Natural killer cell treated with Interleukin-12 subunit alpha and Interleukin-12 subunit beta and Interleukin-15 and Interleukin-18, amount 100 ng/mL, for 72 hours (primary cell): ENCODE results near the gene PRKCI. TPM values are rescaled to one million over a fixed set of nuclear protein-coding genes. Genes with fewer than 3 reads are reported as not detected.
A peak's percentile ranks its signal among the peaks of the same experiment; 100 is the strongest.
"Not testable (repeated sequence)": the region's sequence is repeated elsewhere in the genome, so short reads cannot be mapped to it uniquely, and the experiment has no call there.

ENCODE experiments used
- ATAC-seq, 2 donors: fragments of 150-1000 bp; cut with Tn5 transposase in 1 of 2; sonication (Bioruptor Pico), chemical (Tn5 transposase) in 1 of 2; 2 replicates each; pipeline ENCODE4 v1.10.0; 2021
- DNase-seq: peaks from one replicate; pipeline ENCODE4 v3.0.0; 2022; ENCODE audit warnings: low spot score
- H3K27ac Mint-ChIP-seq, 2 donors: 1 replicate in 1 of 2; 2 replicates in 1 of 2; pipeline ENCODE4 v1.8.0; 2022; ENCODE audit warnings: mixed read lengths in 2 of 2, mild to moderate bottlenecking in 1 of 2, moderate library complexity in 1 of 2
- H3K27me3 Mint-ChIP-seq, 2 donors: 1 replicate in 1 of 2; 2 replicates in 1 of 2; pipeline ENCODE4 v1.8.0; 2022; ENCODE audit warnings: mixed read lengths in 2 of 2
- H3K36me3 Mint-ChIP-seq: one replicate; pipeline ENCODE4 v1.8.0; 2022; ENCODE audit warnings: mixed read lengths
- H3K4me1 Mint-ChIP-seq, 2 donors: 1 replicate in 1 of 2; 2 replicates in 1 of 2; pipeline ENCODE4 v1.8.0; 2022; ENCODE audit warnings: low read depth in 2 of 2, mixed read lengths in 2 of 2, mild to moderate bottlenecking in 1 of 2
- H3K4me3 Mint-ChIP-seq: one replicate; pipeline ENCODE4 v1.8.0; 2022; ENCODE audit warnings: mixed read lengths
- H3K9me3 Mint-ChIP-seq: 2 replicates; pipeline ENCODE4 v1.8.0; 2022; ENCODE audit warnings: mixed read lengths
- total RNA-seq, 2 donors: library from RNA; stranded (reverse); gene quantifications; one replicate each; pipeline ENCODE4 v1.2.3, GENCODE V29; 2022

Gene PRKCI
- 10 to 100 TPM; 12.4 to 26.3 TPM for total RNA-seq

DNA sequence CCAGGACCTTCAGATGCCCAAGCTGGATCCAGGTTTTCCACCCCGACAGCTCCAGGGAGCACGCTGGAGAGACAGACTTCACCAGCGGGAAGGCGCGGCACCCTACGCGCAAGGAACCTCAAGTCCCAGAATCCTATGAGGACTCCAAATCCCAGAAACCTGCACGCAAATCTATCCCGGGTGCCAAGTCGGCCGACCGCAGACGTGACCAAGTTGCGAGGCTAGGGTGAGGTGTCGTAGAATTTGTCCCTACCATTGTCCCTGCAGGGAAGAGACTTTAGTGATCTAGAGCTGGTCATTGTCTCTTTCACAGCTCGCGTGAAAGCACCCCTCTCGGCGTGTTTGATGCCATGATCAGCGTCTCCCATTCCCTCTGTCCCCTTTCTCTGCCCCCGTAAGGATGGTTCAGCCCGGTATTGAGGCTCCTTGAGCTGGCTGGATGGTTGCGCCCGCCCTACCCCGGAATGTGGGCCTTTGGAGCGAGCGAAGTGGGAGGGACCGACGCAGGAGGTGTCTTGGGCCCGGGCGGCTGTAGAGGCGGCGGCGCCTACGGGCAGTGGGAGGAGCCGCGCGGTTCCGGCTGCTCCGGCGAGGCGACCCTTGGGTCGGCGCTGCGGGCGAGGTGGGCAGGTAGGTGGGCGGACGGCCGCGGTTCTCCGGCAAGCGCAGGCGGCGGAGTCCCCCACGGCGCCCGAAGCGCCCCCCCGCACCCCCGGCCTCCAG, at the start of gene PRKCI:
Gene PRKCI (plus strand): TSS at position 501 of the 723 bp plus-strand sequence. CDS start 246 bp downstream, outside the sequence.
- H3K36me3 Mint-ChIP-seq: no peaks in the 10 kb centered on the region

DNA sequence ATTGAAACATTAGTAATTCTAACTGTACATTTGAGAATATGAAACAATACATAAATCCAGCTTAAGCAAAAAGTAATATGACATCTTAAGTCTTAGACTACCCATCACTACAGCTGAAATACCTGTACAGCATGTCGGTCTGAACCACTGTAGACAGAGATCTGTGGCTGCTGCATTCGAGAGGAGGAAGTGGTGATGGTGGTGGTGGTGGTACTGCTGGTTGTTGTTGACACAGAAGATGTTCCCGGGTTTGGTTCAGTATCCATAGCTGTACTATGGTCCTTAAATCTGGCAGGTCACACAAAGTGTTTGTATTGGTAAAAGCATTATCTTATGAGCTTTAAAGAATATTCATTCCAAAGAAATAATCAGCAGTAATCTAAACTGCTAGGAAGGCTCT, 43.6 kb upstream of the PRKCI start:
- Mint-ChIP-seq H3K27ac (peak overlapping the region; percentile 36 to 61), H3K27me3 (no peaks in the 10 kb centered on the region), H3K9me3 (no peaks in the 10 kb centered on the region), H3K4me1 (peaks cover 23 to 31% of the 10 kb centered on the region in 2 donors), H3K36me3 (peaks cover 5% of the 10 kb centered on the region), H3K4me3 (peak overlapping the region; percentile 72)
- DNase-seq (no peak), ATAC-seq (peak in 1 of 2 donors; percentile 45)

More for the DNA sequence above, at the start of gene PRKCI:
- Mint-ChIP-seq H3K4me3 (peak within 1 kb of the TSS; percentile 90), H3K27me3 (no peaks in the 10 kb centered on the region), H3K9me3 (no peaks in the 10 kb centered on the region), H3K27ac (peak within 1 kb of the TSS; percentile 73 to 88), H3K4me1 (peaks cover 11 to 16% of the 10 kb centered on the region in 2 donors)
- ATAC-seq: peak; percentile 99
- peak; percentile 93 for DNase-seq

DNA sequence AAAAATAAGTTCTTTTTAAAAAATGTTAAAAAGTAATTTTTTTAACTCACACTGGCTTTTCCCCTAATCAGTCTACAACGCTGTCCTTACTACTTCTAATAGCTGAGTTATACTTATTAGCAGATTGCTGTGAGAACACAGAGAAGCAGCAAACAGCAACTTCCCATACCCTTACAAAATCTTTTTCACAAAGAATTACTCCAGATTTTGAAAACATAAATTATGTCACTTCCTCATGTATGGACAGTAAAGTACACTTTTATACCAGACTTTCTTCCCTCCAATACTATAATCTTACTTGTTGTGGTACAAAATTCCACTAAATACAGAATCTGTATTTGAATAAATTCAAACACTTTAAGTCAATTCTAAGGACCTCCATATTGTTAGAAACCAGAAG, 42.8 kb upstream of the PRKCI start:
- Mint-ChIP-seq H3K36me3 (peaks cover 5% of the 10 kb centered on the region), H3K9me3 (no peaks in the 10 kb centered on the region), H3K27ac (peak overlapping the region; percentile 92 to 98), H3K4me1 (peaks cover 23 to 29% of the 10 kb centered on the region in 2 donors), H3K27me3 (no peaks in the 10 kb centered on the region), H3K4me3 (peak overlapping the region; percentile 93)
- DNase-seq: no peak
- ATAC-seq: no peak

DNA sequence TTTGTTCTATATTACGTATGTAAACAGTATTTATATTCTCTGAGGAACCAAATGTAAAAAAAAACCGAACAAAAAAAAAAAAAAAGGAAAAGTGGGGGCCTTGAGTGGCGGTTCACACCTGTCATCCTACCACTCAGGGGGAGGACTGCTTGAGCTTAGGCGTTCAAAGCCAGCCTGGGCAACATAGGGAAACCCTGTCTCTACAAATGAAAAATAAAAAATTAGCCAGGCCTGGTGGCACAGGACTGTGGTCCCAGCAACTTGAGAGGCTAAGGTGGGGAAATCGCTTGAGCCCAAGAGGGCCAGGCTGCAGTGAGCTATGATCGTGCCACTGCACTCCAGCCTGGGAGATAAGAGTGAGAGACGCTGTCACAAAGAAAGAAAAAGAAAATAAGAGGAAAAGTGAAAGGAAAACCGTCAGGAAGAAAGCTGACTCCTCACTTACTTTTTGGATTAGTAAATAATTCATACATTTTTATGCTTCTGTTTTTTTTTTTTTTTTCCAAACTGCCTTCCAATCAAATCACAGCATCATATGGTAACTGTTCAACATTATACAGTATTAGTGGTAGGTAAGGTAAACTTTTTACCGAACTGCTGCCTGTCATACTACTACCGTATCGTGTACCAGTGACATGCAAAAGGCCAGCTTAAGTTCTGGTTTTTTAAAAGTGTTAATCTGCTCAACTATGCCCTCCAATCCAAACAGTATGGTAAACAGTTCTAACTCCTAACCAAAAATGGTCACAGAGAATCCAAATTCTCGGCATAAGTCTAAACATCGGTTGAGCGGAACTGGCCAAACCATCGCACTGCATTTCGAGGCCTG, 41.9 kb upstream of the PRKCI start:
- DNase-seq: no peak
- no peaks in the 10 kb centered on the region for H3K9me3 Mint-ChIP-seq
- peaks cover 2% of the 10 kb centered on the region for H3K36me3 Mint-ChIP-seq
- peaks cover 23 to 25% of the 10 kb centered on the region in 2 donors for H3K4me1 Mint-ChIP-seq
- H3K4me3 Mint-ChIP-seq: peak overlapping the region; percentile 93
- ATAC-seq: peak; percentile 0 to 10
- H3K27ac Mint-ChIP-seq: peak overlapping the region; percentile 92 to 98
- no peaks in the 10 kb centered on the region for H3K27me3 Mint-ChIP-seq

DNA sequence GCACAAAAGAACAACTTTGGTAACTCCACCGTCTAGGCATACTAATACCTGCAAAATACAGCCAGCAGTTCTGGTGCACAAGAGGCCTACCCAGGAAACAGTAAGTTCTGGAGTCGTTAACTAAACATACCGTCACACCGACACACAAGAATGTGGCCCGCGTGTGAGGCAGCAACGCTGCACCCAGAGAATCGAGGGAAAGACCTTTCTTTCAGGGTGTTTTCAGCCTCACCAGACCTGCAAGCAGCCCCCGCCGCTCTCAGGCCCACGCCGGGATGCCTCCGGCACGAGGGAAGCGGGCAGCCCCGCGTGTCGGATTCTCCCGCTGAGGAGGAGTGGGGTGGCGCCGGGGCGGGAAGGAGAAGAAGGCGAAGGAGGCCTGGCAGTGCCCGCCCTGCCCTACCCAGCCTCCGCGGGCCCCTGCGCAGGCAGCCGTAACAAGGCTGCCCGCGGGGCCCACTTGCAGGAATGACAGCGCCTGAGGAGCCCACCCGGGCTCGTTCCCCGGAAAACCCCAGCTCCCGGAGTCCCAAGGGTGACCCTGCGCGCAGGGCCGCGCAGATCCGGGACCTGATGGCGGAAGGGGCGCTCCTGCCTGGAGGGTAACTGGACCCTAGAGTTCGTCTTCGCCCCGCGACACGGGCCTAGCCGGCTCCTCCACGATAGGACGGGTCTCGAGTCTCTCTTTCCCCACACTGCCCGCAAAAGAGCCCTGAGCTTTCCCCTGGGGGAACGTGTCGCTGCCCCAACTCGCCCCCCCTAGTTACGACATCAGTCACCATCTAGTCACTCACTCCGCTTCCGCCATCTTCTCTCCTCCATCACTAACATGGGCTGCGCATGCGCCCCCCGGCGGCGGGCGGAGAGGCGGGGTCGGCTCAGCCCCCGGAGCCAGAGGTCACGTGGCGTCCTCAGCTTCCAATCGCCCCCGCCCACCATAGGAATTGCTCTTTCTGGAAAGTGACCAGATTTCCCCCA, 41.0 kb upstream of the PRKCI start, which contains the start of gene PHC3:
Gene PHC3 (minus strand): TSS at position 826 of the 978 bp plus-strand sequence. CDS start 18 bp downstream, at position 808.
- peak within 1 kb of the TSS; percentile 93 for H3K4me3 Mint-ChIP-seq
- DNase-seq (peak; percentile 96), ATAC-seq (peak; percentile 88 to 94)
- H3K36me3 Mint-ChIP-seq: no peaks in the 10 kb centered on the region
- peaks cover 23% of the 10 kb centered on the region in 2 donors for H3K4me1 Mint-ChIP-seq
- no peaks in the 10 kb centered on the region for H3K27me3 Mint-ChIP-seq
- H3K9me3 Mint-ChIP-seq: no peaks in the 10 kb centered on the region
- peak within 1 kb of the TSS; percentile 92 to 98 for H3K27ac Mint-ChIP-seq

DNA sequence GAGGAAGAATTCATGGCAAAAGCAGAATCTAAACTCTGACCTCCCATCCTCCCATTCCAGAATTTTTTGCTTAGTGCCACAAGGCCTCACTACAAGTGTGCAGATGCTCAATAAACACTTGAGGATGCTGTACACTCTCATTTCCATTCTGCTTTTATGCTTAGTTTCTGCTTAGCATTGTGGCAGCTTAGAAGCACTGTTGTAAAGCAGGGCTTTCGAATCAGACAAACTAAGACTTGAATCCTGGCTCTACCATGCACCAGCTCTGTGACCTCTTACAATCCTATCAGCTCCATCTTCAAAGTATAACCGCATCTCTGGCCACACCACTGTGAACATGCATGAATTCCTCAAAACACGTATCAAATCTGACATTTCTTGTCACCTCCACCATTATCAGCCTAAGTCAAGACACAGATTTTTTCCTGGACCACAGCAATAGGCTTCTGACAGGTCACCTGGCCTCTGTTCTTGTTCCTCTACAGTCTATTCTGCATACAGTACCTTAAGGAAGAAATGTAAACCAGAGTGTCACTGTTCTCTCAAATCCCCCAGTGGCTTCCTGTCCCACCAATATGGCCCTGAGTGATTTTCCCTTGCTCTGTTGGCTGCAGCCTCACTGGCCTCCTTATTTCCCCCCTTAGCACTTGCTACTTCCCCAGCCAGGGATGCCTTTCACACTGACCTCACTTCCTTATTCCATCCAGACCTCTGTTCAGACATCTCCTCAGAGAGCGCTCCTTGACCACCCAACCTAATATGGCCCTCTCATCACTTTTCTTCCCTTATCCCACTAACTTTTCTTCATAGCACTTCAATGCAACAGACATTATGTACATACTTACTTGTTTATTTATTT, 32.6 kb upstream of the PRKCI start:
- Mint-ChIP-seq H3K9me3 (no peaks in the 10 kb centered on the region), H3K4me3 (no peak overlapping the region), H3K27me3 (peaks cover 3 to 7% of the 10 kb centered on the region in 2 donors), H3K4me1 (peaks cover 0 to 9% of the 10 kb centered on the region in 2 donors), H3K36me3 (no peaks in the 10 kb centered on the region), H3K27ac (no peak overlapping the region)
- ATAC-seq: peak in 1 of 2 donors; percentile 45
- DNase-seq: no peak

DNA sequence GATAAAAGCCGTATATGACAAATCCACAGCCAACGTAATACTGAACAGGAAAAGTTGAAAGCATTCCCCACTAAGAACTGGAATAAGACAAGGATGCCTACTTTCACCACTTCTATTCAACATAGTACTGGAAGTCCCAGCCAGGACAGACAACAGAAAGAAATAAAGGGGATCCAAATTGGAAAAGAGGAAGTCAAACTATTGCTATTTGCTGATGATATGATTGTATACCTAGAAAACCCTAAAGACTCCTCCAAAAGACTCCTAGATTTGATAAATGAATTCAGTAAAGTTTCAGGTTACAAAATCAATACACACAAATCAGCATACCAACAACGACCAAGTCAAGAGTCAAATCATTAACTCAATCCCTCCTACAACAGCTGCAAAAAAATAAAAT, 26.5 kb upstream of the PRKCI start:
- not testable (repeated sequence) for DNase-seq, H3K9me3 Mint-ChIP-seq, H3K4me1 Mint-ChIP-seq, H3K4me3 Mint-ChIP-seq, ATAC-seq, H3K36me3 Mint-ChIP-seq, H3K27ac Mint-ChIP-seq
- H3K27me3 Mint-ChIP-seq: peaks cover 18 to 24% of the 10 kb centered on the region in 2 donors

DNA sequence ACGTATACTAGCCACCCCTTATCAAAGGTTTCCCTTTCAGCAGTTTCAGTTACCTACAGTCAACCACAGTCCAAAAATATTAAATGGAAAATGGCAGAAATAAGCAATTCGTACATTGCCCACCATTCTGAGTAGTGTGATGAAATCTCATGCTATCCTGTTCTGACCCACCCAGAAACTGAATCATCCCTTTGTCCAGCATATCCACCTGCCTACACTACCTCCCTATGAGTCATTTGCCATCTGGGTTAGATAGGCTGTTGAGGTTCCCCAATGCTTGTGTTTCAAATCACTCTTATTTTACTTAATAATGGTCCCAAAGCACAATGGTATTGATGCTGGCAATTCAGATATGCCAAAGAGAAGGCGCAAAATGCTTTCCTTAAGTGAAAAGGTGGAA, 25.4 kb upstream of the PRKCI start:
- no peaks in the 10 kb centered on the region for H3K9me3 Mint-ChIP-seq
- DNase-seq (no peak), ATAC-seq (no peak)
- H3K27me3 Mint-ChIP-seq: peaks cover 18 to 28% of the 10 kb centered on the region in 2 donors
- no peak overlapping the region for H3K4me3 Mint-ChIP-seq
- H3K4me1 Mint-ChIP-seq: no peaks in the 10 kb centered on the region
- no peak overlapping the region for H3K27ac Mint-ChIP-seq
- H3K36me3 Mint-ChIP-seq: no peaks in the 10 kb centered on the region

DNA sequence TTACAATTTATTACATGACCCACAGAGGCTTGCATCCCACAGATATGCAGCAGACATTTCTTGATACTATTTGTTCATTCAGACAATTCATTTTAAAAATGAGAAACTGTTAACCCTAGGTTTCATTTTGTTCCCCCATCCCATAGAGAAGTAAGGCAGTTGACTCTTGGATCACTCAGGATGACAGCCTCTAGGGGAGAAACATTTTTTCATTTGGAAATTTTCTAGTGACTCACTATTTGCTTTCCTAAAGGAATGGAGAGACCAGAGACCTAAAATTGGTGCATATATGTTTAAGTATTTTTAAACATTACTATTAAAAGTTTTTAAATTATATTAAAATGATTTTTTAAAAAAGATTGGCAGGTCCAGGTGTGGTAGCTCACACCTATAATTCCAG, 21.2 kb upstream of the PRKCI start:
- Mint-ChIP-seq H3K4me3 (no peak overlapping the region), H3K9me3 (no peaks in the 10 kb centered on the region), H3K4me1 (no peaks in the 10 kb centered on the region), H3K27ac (no peak overlapping the region), H3K36me3 (no peaks in the 10 kb centered on the region), H3K27me3 (peaks cover 10 to 30% of the 10 kb centered on the region in 2 donors)
- no peak for ATAC-seq
- no peak for DNase-seq

DNA sequence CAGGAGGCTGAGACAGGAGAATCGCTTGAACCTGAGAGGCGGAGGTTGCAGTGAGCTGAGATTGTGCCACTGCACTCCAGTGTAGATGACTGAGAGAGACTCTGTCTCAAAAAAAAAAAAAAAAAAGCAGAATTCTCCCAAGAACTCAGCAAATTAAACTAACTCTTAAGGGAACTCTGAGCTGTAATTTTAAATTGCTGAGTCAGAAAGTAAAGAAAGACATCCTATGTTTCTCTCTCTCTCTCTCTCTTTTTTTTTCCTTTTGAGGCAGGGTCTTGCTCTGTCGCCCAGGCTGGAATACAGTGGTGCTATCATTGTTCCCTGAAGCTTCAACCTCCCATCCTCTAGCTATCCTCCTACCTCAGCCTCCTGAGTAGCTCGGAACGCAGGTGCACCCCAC, 20.7 kb upstream of the PRKCI start:
- H3K4me3 Mint-ChIP-seq: no peak overlapping the region
- no peak overlapping the region for H3K27ac Mint-ChIP-seq
- no peak for DNase-seq
- H3K27me3 Mint-ChIP-seq: peaks cover 13 to 35% of the 10 kb centered on the region in 2 donors
- H3K36me3 Mint-ChIP-seq: no peaks in the 10 kb centered on the region
- no peaks in the 10 kb centered on the region for H3K4me1 Mint-ChIP-seq
- H3K9me3 Mint-ChIP-seq: no peaks in the 10 kb centered on the region
- no peak for ATAC-seq

DNA sequence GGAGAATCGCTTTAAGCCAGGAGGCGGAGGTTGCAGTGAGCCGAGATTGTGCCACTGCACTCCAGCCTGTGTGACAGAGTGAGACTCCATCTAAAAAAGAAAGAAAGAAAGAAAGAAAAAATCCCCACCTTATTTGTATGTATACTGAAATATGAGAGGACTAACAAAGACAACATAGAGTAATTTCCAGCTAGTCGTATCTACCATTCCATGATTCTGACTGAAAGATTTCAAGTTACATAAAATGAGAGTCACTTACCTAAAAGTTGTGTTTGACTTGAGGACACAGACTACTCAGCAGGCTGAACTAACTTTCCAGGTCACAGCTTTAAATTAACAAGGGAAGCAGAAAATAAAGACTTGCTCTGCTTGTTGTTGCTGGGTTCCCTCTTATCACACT, 18.8 kb upstream of the PRKCI start:
- Mint-ChIP-seq H3K27ac (no peak overlapping the region), H3K36me3 (no peaks in the 10 kb centered on the region), H3K4me1 (no peaks in the 10 kb centered on the region), H3K9me3 (no peaks in the 10 kb centered on the region), H3K27me3 (peaks cover 13 to 36% of the 10 kb centered on the region in 2 donors), H3K4me3 (no peak overlapping the region)
- DNase-seq: no peak
- ATAC-seq: no peak

DNA sequence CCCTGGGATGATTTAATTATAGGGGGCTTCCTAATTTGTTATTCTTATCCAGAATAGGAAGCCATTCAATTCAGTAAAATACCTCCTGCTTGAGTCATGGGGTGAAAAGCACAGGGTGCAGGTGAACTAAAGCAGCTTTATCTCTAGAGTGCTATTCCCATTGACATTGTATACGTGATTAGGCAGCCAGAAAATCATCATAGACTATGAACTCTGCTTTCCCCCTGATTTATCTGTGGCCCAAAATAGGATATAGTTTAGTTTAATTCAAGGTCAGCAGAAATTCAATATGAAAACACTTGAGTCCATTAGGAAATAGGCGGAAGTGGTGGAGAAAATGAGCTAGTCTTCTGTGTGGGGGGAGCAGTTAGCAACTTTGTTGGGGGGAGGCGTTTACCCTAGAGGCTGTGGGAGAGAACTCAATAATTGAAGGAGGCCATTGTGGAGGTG, 18.2 kb upstream of the PRKCI start:
- Mint-ChIP-seq H3K4me1 (no peaks in the 10 kb centered on the region), H3K4me3 (no peak overlapping the region), H3K27me3 (peaks cover 12 to 36% of the 10 kb centered on the region in 2 donors), H3K36me3 (no peaks in the 10 kb centered on the region), H3K27ac (no peak overlapping the region), H3K9me3 (no peaks in the 10 kb centered on the region)
- ATAC-seq (no peak), DNase-seq (no peak)
